Kidney epithelial cell (primary cell): ENCODE data around the gene STIM2. TPM values are rescaled to one million over a fixed set of nuclear protein-coding genes. Genes with fewer than 3 reads are reported as not detected.

ENCODE experiments used
- DNase-seq: peaks from one replicate; pipeline ENCODE4 v3.0.0-alpha.2; 2010; ENCODE audit warnings: low read depth
- H3K27me3 ChIP-seq: 2 replicates; pipeline ENCODE4 v1.6.0; 2011; ENCODE audit warnings: low read length; ENCODE audit not compliant: control insufficient read depth, insufficient read depth
- H3K36me3 ChIP-seq: 2 replicates; pipeline ENCODE4 v1.5.1; 2011; ENCODE audit warnings: low read length; ENCODE audit not compliant: control insufficient read depth, insufficient read depth
- H3K4me3 ChIP-seq: 2 replicates; pipeline ENCODE4 v1.5.1; 2011; ENCODE audit warnings: low read depth, mild to moderate bottlenecking, control low read depth, low read length
- total RNA-seq: library from RNA; depleted of rRNA; stranded (reverse); fragments of >200 nt; gene quantifications from 2 replicates; pipeline ENCODE4 v1.2.3, GENCODE V29; 2015
- TF ChIP-seq, protein P1 (sequence below): IDR thresholded peaks from 2 replicates; pipeline ENCODE4 v1.5.1; 2011; ENCODE audit warnings: mild to moderate bottlenecking, moderate library complexity, low read length, control low read depth, inconsistent platforms; ENCODE audit not compliant: insufficient read depth, poor library complexity, severe bottlenecking

Gene STIM2
- total RNA-seq, 1 donor from 2014 or later = 12.0 TPM

GRCh38 chr4:26873391-26874026 lies 12.9 kb downstream of the STIM2 start:
- no peak for DNase-seq
- TF ChIP-seq, protein P1, sequence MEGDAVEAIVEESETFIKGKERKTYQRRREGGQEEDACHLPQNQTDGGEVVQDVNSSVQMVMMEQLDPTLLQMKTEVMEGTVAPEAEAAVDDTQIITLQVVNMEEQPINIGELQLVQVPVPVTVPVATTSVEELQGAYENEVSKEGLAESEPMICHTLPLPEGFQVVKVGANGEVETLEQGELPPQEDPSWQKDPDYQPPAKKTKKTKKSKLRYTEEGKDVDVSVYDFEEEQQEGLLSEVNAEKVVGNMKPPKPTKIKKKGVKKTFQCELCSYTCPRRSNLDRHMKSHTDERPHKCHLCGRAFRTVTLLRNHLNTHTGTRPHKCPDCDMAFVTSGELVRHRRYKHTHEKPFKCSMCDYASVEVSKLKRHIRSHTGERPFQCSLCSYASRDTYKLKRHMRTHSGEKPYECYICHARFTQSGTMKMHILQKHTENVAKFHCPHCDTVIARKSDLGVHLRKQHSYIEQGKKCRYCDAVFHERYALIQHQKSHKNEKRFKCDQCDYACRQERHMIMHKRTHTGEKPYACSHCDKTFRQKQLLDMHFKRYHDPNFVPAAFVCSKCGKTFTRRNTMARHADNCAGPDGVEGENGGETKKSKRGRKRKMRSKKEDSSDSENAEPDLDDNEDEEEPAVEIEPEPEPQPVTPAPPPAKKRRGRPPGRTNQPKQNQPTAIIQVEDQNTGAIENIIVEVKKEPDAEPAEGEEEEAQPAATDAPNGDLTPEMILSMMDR = no peak
- Histone ChIP-seq H3K27me3 (no peaks in the 10 kb centered on the region), H3K4me3 (no peak overlapping the region), H3K36me3 (no peaks in the 10 kb centered on the region)

DNA sequence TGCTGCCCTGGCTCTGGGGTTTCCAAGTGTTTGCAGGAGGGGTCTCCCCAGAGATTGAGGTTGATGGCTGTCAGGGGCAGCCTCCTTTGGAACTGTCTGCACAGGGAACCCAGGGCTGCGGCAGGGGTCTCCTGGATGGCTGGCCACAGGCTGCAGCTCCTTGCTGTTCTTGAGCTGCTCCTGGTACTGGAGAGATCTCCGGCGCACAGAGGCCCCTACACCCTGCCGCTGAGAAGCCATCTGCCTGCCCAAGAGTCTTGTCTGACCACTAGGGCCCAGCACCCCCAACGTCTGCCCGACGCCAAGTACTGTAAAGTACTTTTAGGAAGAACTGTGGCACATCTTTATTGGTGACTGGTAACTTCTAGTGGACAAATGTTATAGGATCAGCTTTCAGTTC lies 13.5 kb downstream of the STIM2 start:
- no peak overlapping the region for H3K4me3 ChIP-seq
- TF ChIP-seq, protein P1 = no peak
- no peaks in the 10 kb centered on the region for H3K36me3 ChIP-seq

GRCh38 chr4:26877406-26877805 lies 16.8 kb downstream of the STIM2 start:
- H3K36me3 ChIP-seq = no peaks in the 10 kb centered on the region
- H3K27me3 ChIP-seq = no peaks in the 10 kb centered on the region
- H3K4me3 ChIP-seq = no peak overlapping the region
- no peak for DNase-seq
- TF ChIP-seq, protein P1 = no peak

More for the DNA sequence above, 13.5 kb downstream of the STIM2 start:
- no peaks in the 10 kb centered on the region for H3K27me3 ChIP-seq
- no peak for DNase-seq

- no peaks in the 10 kb centered on the region for H3K36me3 ChIP-seq
- no peak overlapping the region for H3K4me3 ChIP-seq
- no peaks in the 10 kb centered on the region for H3K27me3 ChIP-seq
- no peak for DNase-seq
- TF ChIP-seq, protein P1 = no peak
These were observed 17.3 kb downstream of the STIM2 start for GRCh38 chr4:26877961-26878360.

- H3K4me3 ChIP-seq = no peak overlapping the region
- H3K36me3 ChIP-seq = no peaks in the 10 kb centered on the region
- H3K27me3 ChIP-seq = no peaks in the 10 kb centered on the region
- TF ChIP-seq, protein P1 = no peak
- DNase-seq = no peak
These were observed 18.3 kb downstream of the STIM2 start for GRCh38 chr4:26878794-26879391.

- no peaks in the 10 kb centered on the region for H3K27me3 ChIP-seq
- TF ChIP-seq, protein P1 = no peak
- H3K4me3 ChIP-seq = no peak overlapping the region
- no peaks in the 10 kb centered on the region for H3K36me3 ChIP-seq
- no peak for DNase-seq
These were observed 19.2 kb downstream of the STIM2 start for GRCh38 chr4:26879805-26880204.
